PC-9 (cell line): Measurements from ENCODE around the gene CAPN5.

Experiments
- EZH2 ChIP-seq: fragments of 200-600 bp; sonication (generic); IDR thresholded peaks from 2 replicates; pipeline ENCODE4 v1.8.0; 2017; ENCODE audit warnings: antibody characterized with exemption, low read depth
- TF ChIP-seq, protein P1 (sequence below): fragments of 200-600 bp; sonication (generic); conservative IDR thresholded peaks from 2 replicates; pipeline ENCODE4 v1.6.1; 2017; ENCODE audit warnings: mixed run types, antibody characterized with exemption, mild to moderate bottlenecking, moderate library complexity

DNA sequence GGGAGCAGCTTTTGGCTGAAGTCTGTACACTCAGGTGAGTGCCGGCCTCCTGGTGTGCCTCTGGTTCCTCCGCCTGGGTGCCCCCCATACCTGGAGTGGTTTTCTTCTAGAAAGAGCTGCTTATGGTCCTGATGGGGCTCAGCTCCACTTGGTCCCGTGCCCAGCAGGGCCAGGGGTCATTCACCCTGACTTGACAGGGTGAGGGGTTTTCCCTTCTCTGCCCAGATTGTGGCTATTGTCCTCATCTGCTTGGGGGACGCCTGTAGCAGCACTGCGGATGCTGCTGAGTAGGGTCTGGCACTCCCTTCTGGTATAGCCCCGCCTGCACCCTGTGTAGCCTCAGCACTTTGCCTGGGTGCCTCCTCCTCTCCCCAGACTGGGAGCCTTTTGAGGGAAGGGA is 44.1 kb downstream of the CAPN5 start:
- TF ChIP-seq, protein P1, sequence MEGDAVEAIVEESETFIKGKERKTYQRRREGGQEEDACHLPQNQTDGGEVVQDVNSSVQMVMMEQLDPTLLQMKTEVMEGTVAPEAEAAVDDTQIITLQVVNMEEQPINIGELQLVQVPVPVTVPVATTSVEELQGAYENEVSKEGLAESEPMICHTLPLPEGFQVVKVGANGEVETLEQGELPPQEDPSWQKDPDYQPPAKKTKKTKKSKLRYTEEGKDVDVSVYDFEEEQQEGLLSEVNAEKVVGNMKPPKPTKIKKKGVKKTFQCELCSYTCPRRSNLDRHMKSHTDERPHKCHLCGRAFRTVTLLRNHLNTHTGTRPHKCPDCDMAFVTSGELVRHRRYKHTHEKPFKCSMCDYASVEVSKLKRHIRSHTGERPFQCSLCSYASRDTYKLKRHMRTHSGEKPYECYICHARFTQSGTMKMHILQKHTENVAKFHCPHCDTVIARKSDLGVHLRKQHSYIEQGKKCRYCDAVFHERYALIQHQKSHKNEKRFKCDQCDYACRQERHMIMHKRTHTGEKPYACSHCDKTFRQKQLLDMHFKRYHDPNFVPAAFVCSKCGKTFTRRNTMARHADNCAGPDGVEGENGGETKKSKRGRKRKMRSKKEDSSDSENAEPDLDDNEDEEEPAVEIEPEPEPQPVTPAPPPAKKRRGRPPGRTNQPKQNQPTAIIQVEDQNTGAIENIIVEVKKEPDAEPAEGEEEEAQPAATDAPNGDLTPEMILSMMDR: no peak
- no peak for TF ChIP-seq EZH2
